ENCODE measurements around the gene ZNF277.
"Not testable (repeated sequence)": the region's sequence is repeated elsewhere in the genome, so short reads cannot be mapped to it uniquely, and the experiment has no call there.

Gene ZNF277

DNA sequence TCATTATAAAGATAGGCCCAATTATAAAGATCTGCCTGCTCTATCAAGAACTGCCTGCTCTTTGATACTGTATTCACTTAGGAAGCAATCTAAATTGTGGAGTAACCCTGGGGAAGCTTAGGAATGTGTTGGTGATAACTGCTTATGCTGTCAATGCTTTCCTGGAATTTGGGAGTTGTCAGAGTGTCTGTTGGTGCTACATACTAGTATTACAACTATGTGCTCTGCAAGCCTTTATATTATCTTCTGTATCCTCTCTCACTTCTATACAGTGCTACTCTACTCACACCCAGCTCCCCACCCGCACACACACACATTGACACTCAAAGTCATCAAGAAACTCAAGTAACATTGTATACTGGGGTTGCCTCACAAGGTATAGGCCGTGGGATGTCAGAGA lies 6.1 kb downstream of the ZNF277 start:
- DNase-seq (ENCODE audit: low read depth): no peak

DNA sequence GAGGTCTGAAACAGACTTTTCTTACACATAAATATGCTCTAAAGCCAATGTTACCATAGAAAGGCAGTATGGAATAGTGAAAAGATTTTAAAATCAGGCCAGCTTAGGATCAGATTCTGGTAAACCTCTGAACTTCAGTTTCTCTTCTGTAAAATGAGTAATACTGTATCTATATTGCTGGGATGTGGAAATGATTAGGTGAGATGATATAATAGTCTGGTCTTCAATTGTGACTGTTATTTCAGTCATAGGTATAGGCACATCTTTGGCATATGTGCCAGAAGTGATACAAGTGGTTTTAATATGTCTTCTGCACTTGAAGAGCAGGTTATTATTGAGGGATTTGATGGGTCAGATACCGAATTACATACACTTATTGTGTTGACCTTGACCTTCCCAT lies 7.2 kb downstream of the ZNF277 start:
- no peak for DNase-seq (ENCODE audit: low read depth)

- DNase-seq (ENCODE audit: low read depth): no peak
Measured at GRCh38 chr7:112214268-112214667, 7.8 kb downstream of the ZNF277 start.

DNA sequence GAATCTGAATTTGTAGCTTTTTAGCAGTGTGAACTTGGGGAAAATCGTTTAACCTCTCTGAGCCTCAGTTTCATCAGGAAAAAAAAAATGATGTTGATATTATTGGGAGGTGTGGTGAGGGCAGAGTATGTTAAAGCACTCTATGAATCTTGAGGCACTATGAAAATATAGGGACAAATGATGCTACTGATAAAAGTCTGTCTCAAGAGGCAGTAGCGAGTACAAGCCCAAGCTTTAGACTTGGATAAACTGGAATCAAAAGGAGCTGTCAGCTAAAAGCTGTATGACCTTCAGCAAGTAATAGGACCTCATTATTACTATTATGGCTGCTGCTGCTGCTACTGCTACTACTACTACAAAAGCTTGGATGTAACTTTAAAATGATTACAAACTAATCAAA lies 8.4 kb downstream of the ZNF277 start:
- no peak for DNase-seq (ENCODE audit: low read depth)

DNA sequence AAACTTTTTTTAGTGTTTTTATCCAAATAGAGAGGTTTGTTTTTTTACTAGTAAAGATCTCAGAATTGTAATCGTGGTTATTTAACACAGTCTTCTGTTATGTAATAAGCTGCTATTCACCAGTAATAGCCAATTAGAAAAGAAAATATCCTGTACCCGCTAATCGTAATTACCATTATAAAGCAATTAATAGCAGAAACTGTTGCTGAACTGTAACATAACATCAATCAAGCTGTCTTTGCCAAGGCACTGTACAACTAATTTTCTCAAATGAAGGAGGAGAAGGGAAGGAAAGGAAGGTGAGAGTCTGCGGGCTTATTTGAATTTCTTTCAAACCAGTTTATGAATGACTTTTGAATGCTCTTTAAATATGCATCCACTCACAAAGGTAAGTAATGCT lies 9.3 kb downstream of the ZNF277 start:
- no peak for DNase-seq (ENCODE audit: low read depth)

- no peak for DNase-seq (ENCODE audit: low read depth)
Measured at GRCh38 chr7:112220877-112221434, 14.5 kb downstream of the ZNF277 start.

DNA sequence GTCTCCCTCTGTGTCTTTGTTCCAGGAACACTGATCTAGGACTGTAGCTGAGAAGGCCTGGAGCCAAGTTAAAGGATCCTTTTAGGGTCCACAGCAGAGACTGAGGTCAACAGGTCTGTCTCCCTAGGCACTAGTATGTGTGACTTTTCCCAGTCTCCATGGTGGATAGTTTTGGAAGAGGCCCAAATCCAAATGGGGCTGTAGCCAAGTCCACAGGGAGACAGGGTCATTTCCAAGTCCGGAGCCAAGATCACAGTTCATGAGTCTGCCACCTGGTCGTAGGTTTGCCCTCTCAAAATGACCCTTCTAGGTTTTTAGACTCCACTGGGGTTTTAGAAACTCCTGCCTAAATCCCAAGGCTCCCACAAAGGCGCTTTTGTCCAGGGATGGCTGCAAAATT lies 16.8 kb downstream of the ZNF277 start:
- no peak for DNase-seq (ENCODE audit: low read depth)

GRCh38 chr7:112224186-112224585 lies 17.7 kb downstream of the ZNF277 start:
- no peak for DNase-seq (ENCODE audit: low read depth)

GRCh38 chr7:112225006-112225405 lies 18.5 kb downstream of the ZNF277 start:
- DNase-seq (ENCODE audit: low read depth): no peak

DNA sequence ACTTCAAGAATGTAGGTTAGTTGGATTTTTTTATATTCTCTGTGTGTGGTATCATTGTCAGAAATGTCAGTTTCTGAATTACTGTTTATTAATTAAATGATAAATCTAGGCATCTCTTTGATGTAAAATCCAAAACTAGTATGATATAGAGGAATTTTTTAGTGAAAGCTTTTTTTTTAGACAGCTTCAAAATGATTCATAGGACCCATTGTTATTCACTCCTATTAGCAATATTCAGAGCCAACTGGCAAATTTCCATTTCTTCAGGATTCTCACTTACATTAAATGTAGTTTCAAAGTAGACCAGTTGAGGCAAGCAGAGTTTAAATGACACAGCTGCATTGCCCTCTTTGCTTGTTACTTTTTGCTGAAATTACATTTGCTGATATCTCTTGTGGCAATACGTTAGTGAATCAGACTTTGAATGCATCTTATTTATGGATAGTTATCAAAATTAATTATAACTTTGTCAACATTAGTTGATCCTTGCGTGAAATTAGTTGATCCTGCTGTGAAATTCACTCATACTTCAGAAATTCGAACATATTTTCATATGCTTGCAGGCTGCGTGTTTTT lies 20.3 kb downstream of the ZNF277 start:
- no peak for DNase-seq (ENCODE audit: low read depth)

- DNase-seq (ENCODE audit: low read depth): no peak
Measured at GRCh38 chr7:112228632-112229031, 22.1 kb downstream of the ZNF277 start.

DNA sequence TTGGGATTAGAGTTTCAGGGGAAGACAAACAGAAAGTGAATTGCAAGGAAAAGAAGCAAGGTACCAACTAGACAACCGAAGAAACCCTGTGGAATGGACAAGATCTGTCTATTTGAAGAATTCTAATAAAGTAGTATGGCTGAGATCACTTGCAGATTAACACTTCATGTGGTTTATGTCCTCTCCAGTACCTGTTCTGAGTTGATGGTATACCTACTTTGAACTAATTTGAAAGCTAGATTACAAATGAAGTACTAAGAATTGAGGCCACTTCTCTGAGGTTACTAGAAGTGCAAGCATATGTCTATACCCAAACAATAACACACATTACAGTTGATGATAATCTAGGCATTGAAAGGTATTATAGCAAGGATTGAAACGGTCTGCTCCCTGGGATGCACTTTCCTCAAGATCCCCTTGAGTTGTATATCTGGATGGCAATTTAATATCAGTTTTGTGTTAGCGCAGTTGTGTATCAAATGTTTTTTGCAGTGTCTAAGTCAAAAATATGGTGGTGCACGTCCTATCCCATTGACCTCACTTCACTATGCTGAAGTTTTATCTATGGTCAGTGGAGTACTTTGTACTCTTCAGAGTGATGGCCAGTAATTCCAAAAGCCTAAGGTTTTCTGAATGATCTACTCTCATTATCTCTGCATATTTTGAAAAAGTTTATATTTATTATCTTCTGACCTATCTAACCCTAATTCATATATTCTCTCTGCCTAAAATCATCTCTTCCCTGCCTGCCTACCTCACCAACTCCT lies 25.9 kb downstream of the ZNF277 start:
- no peak for DNase-seq (ENCODE audit: low read depth)

GRCh38 chr7:112233048-112233697 lies 26.7 kb downstream of the ZNF277 start:
- DNase-seq (ENCODE audit: low read depth): no peak

DNA sequence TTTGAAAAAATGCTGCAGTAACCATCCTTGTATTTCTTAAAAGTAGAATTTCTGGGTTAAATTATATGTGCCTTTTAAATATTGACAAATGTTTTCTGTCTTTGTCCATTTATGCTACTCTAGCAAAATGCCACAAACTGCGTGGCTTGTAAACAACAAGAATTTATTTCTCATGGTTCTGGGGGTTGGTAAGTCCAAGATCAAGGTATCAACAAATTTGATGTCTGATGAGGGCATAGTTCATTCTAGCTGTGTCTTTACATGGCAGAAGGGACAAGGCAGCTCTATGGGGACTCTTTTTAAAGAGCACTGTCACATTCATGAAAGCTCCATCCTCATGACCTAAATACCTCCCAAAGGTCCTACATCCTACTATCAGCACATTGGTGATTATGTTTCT lies 27.7 kb downstream of the ZNF277 start:
- DNase-seq (ENCODE audit: low read depth): no peak

- no peak for DNase-seq (ENCODE audit: low read depth)
Measured at GRCh38 chr7:112236597-112236996, 30.1 kb downstream of the ZNF277 start.

DNA sequence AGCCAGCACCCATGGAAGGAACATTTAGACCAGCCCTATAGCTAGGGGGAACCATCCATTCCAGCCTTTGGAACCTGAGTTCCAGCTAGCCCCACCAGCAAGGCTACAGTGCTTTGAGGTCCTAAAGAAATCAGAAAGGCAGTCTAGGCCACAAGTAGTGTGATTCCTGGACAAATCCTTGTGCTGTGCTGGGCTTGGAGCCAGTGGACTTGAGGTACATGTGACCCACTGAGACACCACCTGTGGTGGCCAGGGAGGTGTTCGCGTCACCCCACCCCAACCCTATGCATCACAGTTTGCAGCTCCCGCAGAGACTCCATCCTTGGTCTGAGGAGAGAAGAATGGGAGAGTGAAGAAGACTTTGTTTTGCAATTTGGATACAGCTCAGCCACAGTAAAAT lies 31.8 kb downstream of the ZNF277 start:
- DNase-seq (ENCODE audit: low read depth): no peak

GRCh38 chr7:112238852-112239610 lies 32.5 kb downstream of the ZNF277 start:
- DNase-seq (ENCODE audit: low read depth): no peak

DNA sequence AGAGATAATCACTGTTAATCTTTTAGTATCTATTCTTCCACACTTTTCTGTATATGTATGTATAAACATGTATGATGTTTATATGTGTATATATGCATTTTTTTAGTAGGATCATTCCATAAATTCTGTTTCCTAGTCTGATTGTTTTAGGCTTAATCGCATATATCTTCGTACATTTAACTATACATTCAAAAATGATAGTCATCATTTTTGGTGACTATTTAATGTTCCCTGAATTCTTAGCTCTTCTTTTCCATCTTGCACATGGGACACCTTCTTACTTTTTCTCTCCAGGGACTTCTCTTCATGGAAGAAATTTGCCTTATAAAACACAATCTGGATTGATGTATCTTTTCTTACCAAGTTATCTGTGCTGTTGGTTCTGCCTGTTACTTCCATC lies 42.1 kb downstream of the ZNF277 start:
- DNase-seq (ENCODE audit: low read depth): no peak

- DNase-seq (ENCODE audit: low read depth): not testable (repeated sequence)
Measured at GRCh38 chr7:112249967-112250366, 43.5 kb downstream of the ZNF277 start.

DNA sequence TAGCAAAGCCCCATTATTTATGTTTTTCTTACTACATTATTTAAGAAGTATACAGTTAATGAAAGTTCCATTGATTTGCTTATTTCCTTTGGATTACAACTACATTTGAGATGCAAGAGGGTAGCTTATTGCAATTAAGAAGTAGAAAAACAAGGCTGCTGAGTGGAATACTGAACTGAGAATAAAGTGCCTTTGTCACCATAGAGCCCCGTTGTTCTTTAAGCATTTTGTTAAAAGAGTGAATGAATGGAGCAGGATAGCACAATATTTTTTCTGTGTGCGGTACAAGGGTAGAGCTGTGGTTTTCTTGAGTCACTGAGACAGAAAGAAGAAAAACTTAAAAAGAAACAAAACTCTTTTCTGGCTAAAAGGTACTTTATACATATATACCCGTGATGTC lies 45.6 kb downstream of the ZNF277 start:
- no peak for DNase-seq (ENCODE audit: low read depth)

GRCh38 chr7:112252691-112253090 lies 46.2 kb downstream of the ZNF277 start:
- DNase-seq (ENCODE audit: low read depth): no peak

DNA sequence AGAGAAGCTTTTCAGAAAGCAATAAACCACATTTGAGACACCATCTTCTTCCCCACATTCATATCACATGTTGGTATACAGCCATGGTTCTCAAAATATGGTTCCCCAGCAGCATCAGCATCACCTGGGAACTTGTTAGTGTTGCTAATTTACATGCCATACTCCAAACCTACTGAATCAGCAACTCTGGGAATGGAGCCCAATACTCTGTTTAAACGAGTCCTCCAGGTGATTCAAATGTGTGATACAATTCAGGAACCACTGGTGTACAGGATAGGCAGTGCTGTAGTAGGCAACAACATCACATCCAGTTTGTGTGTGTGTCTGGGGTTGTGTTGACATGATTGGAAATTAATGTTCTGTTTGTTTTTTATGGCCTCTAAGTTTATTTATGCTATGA lies 47.7 kb downstream of the ZNF277 start:
- DNase-seq (ENCODE audit: low read depth): no peak
